Ovary (tissue), 3 donors: ENCODE measurements around the gene GNA12.

Experiments used
- CTCF ChIP-seq, 3 donors: fragments of 450-650 bp in 2 of 3; fragments of 200-600 bp in 1 of 3; IDR thresholded peaks; one replicate each; pipeline versions ENCODE4 v1.5.1 to v1.8.0; 2016 to 2022; ENCODE audit warnings: antibody characterized with exemption in 3 of 3, mild to moderate bottlenecking in 1 of 3
- POLR2A ChIP-seq: fragments of 450-650 bp; IDR thresholded peaks from one replicate; pipeline ENCODE4 v1.6.1; 2017; ENCODE audit warnings: antibody characterized with exemption, mild to moderate bottlenecking, moderate library complexity
- donor health status: DM: no; HTN: no; CAD: no.

GRCh38 chr7:2754912-2755311 is 89.2 kb downstream of the GNA12 start:
- TF ChIP-seq CTCF (IDR thresholded peaks at IDR 0.05) (no peak), POLR2A (no peak)
